Measurements from ENCODE around the gene RABAC1. TPM values are rescaled to one million over a fixed set of nuclear protein-coding genes. Genes with fewer than 3 reads are reported as not detected.

The RABAC1 gene
- total and polyA plus RNA-seq, 8 donors, result 53.1 to 186 (median 74.2) TPM

- no peaks in the 10 kb centered on the region for H3K9me3 ChIP-seq
- H3K4me1 ChIP-seq, result peaks cover 0 to 18% of the 10 kb centered on the region in 2 donors
- H3K36me3 ChIP-seq, result no peaks in the 10 kb centered on the region
- no peak overlapping the region for H3K4me3 ChIP-seq
- peaks cover 19 to 82% of the 10 kb centered on the region in 2 donors for H3K27me3 ChIP-seq
- no peak overlapping the region for H3K27ac ChIP-seq
- intact Hi-C loops (cut with DNase I), result loop anchor here (5.0 to 10.0 kb wide), 2 partner anchors 64 to 72 kb away; partner anchors contain the start of gene RPS19 (in 1 of the 2)
- DNase-seq, result no peak
- ATAC-seq, result no peak
- no peak for TF ChIP-seq CTCF (IDR thresholded peaks at IDR 0.05)
Measured at GRCh38 chr19:41936416-41936850, 22.7 kb downstream of the RABAC1 start.

- H3K9me3 ChIP-seq, result no peaks in the 10 kb centered on the region
- H3K36me3 ChIP-seq, result no peaks in the 10 kb centered on the region
- DNase-seq, result no peak
- H3K27me3 ChIP-seq, result peaks cover 20 to 82% of the 10 kb centered on the region in 2 donors
- no peak for ATAC-seq
- intact Hi-C loops (cut with DNase I), result loop anchor here (5.0 to 10.0 kb wide), 2 partner anchors 64 to 71 kb away; partner anchors contain the start of gene RPS19 (in 1 of the 2)
- no peak overlapping the region for H3K4me3 ChIP-seq
- H3K27ac ChIP-seq, result no peak overlapping the region
- peaks cover 0 to 16% of the 10 kb centered on the region in 2 donors for H3K4me1 ChIP-seq
- no peak for TF ChIP-seq CTCF (IDR thresholded peaks at IDR 0.05)
Measured at GRCh38 chr19:41935760-41936415, 23.2 kb downstream of the RABAC1 start.

- no peaks in the 10 kb centered on the region for H3K9me3 ChIP-seq
- no peak overlapping the region for H3K4me3 ChIP-seq
- DNase-seq, result peak in 3 of 4 donors; percentile 64 to 87 (median 66)
- peaks cover 30 to 82% of the 10 kb centered on the region in 2 donors for H3K27me3 ChIP-seq
- peak; percentile 78 to 90 for TF ChIP-seq CTCF (IDR thresholded peaks at IDR 0.05)
- peaks cover 0 to 6% of the 10 kb centered on the region in 2 donors for H3K4me1 ChIP-seq
- ATAC-seq, result peak; percentile 82
- intact Hi-C loops (cut with DNase I), result loop anchor here (5.0 to 10.0 kb wide), 2 partner anchors 63 to 70 kb away; partner anchors contain the start of gene RPS19 (in 1 of the 2)
- H3K36me3 ChIP-seq, result no peaks in the 10 kb centered on the region
- H3K27ac ChIP-seq, result no peak overlapping the region
Measured at GRCh38 chr19:41934849-41935374, 24.2 kb downstream of the RABAC1 start.

- no peak for ATAC-seq
- intact Hi-C loops (cut with DNase I), result loop anchor here in 1 of 2 donors (10.0 kb wide), 1 partner anchor 69 kb away; the partner anchor contains the start of gene RPS19
Measured at GRCh38 chr19:41933693-41934426, 25.3 kb downstream of the RABAC1 start.

More at GRCh38 chr19:41933693-41934426, 25.3 kb downstream of the RABAC1 start:
- Histone ChIP-seq H3K27me3 (peaks cover 38 to 88% of the 10 kb centered on the region in 2 donors), H3K4me1 (peaks cover 3 to 8% of the 10 kb centered on the region in 2 donors), H3K36me3 (no peaks in the 10 kb centered on the region), H3K27ac (no peak overlapping the region), H3K9me3 (no peaks in the 10 kb centered on the region), H3K4me3 (no peak overlapping the region)
- TF ChIP-seq CTCF (IDR thresholded peaks at IDR 0.05), result no peak
- no peak for DNase-seq
